MCF 10A (cell line): ENCODE data around the gene GLP2R. TPM values are rescaled to one million over a fixed set of nuclear protein-coding genes. Genes with fewer than 3 reads are reported as not detected.

Source experiments
- BruUV-seq: library from RNA; stranded (reverse); fragments of 400-500 nt; replicated peaks from 2 replicates; lab custom pipeline; 2021; lab: Mats Ljungman, UMichigan
- CTCF ChIA-PET: fragments of 300-600 bp; sonication (Branson Sonifier 250); formaldehyde crosslinking; extraction: SDS; loops from one replicate; lab custom pipeline; 2021; ENCODE audit warnings: antibody characterized with exemption, inconsistent platforms; lab: Yijun Ruan, JAX
- POLR2A ChIA-PET: fragments of 300-600, 350-650 bp; sonication (Branson Sonifier 250); formaldehyde crosslinking; extraction: SDS; loops from one replicate; lab custom pipeline; 2020; ENCODE audit warnings: antibody characterized with exemption, inconsistent platforms; lab: Yijun Ruan, JAX
- DNase-seq: peaks from one replicate; pipeline ENCODE4 v3.0.0-alpha.2; 2018; ENCODE audit not compliant: unreplicated experiment
- H3K27ac Mint-ChIP-seq: one replicate; pipeline ENCODE4 v1.8.0; 2022; ENCODE audit warnings: mild to moderate bottlenecking, low read depth, mixed read lengths; ENCODE audit not compliant: unreplicated experiment
- H3K27me3 Mint-ChIP-seq: one replicate; pipeline ENCODE4 v1.8.0; 2022; ENCODE audit warnings: mixed read lengths; ENCODE audit not compliant: insufficient read depth, unreplicated experiment
- H3K36me3 Mint-ChIP-seq: one replicate; pipeline ENCODE4 v1.8.0; 2022; ENCODE audit warnings: mild to moderate bottlenecking, moderate library complexity, mixed read lengths; ENCODE audit not compliant: insufficient read depth, unreplicated experiment
- H3K4me1 Mint-ChIP-seq: one replicate; pipeline ENCODE4 v1.8.0; 2022; ENCODE audit warnings: mixed read lengths; ENCODE audit not compliant: insufficient read depth, unreplicated experiment
- H3K4me3 Mint-ChIP-seq: one replicate; pipeline ENCODE4 v1.8.0; 2022; ENCODE audit warnings: mild to moderate bottlenecking, moderate library complexity, mixed read lengths; ENCODE audit not compliant: unreplicated experiment
- H3K9me3 Mint-ChIP-seq: one replicate; pipeline ENCODE4 v1.8.0; 2022; ENCODE audit warnings: mixed read lengths; ENCODE audit not compliant: unreplicated experiment
- intact Hi-C: fragments of 100-400 bp; cut with micrococcal nuclease; formaldehyde crosslinking; loops from 2 replicates; pipeline ENCODE4 v1.14.1; 2022
- total RNA-seq: library from RNA; stranded (reverse); gene quantifications from 2 replicates; pipeline ENCODE4 v1.2.3, GENCODE V29; 2022
- TF ChIP-seq, protein P1 (sequence below): fragments of 200-600 bp; IDR thresholded peaks from one replicate; pipeline ENCODE4 v1.8.0; 2022; ENCODE audit warnings: antibody characterized with exemption, mild to moderate bottlenecking; ENCODE audit not compliant: unreplicated experiment

Gene GLP2R
- total RNA-seq, 1 experiment from 2014 or later = 0.09 TPM

DNA sequence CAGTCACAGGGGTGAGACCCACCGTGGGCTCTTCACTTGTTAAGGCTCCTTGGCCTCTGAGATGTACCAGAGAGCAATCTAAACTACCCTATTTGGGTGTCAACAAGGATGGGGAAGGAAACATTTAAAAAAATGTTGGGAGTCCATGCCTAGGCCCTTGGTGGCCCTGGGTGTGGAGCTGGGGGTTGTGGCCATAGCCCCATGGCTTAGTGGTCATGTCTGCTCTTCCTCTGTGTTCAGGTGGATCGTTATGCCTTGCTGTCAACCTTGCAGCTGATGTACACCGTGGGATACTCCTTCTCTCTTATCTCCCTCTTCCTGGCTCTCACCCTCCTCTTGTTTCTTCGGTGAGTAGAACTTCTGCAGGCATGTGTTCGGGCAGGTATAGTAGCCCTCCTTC is 28.5 kb downstream of the GLP2R start:
- BruUV-seq = no TSS peak
- Mint-ChIP-seq H3K36me3 (no peaks in the 10 kb centered on the region), H3K27me3 (no peaks in the 10 kb centered on the region)

DNA sequence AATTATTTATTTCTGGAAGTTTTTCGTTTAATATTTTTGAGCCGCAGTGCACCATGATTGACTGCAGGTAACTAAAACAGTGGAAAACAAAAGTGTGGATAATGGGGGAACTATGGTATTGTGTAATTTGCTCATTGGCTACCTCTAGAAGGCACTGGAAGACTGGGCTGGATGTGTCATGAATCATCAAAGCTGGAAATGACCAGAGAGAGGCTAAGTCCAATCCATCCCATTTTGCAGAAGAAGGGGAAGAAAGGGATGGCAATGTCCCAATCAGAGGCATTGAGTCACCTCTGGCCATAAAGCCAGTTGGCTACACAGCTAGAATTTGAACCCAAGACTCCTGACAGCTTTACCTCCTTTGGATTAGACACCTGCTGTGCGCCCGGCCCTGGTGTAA is 29.3 kb downstream of the GLP2R start:
- POLR2A ChIA-PET = no interaction called here
- H3K36me3 Mint-ChIP-seq = no peaks in the 10 kb centered on the region
- no TSS peak for BruUV-seq
- CTCF ChIA-PET = interaction anchor here (0.6 kb wide), 1 partner anchor 1850 kb away, joined by 3 read pairs; no protein-coding TSS in a partner anchor
- DNase-seq = no peak
- peaks cover 12% of the 10 kb centered on the region for H3K9me3 Mint-ChIP-seq
- no peak overlapping the region for H3K27ac Mint-ChIP-seq
- TF ChIP-seq, protein P1, sequence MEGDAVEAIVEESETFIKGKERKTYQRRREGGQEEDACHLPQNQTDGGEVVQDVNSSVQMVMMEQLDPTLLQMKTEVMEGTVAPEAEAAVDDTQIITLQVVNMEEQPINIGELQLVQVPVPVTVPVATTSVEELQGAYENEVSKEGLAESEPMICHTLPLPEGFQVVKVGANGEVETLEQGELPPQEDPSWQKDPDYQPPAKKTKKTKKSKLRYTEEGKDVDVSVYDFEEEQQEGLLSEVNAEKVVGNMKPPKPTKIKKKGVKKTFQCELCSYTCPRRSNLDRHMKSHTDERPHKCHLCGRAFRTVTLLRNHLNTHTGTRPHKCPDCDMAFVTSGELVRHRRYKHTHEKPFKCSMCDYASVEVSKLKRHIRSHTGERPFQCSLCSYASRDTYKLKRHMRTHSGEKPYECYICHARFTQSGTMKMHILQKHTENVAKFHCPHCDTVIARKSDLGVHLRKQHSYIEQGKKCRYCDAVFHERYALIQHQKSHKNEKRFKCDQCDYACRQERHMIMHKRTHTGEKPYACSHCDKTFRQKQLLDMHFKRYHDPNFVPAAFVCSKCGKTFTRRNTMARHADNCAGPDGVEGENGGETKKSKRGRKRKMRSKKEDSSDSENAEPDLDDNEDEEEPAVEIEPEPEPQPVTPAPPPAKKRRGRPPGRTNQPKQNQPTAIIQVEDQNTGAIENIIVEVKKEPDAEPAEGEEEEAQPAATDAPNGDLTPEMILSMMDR = no peak
- H3K4me3 Mint-ChIP-seq = no peak overlapping the region
- H3K4me1 Mint-ChIP-seq = no peaks in the 10 kb centered on the region
- intact Hi-C loops = no loop called here
- H3K27me3 Mint-ChIP-seq = no peaks in the 10 kb centered on the region

More for the DNA sequence above, 28.5 kb downstream of the GLP2R start:
- H3K9me3 Mint-ChIP-seq = peaks cover 12% of the 10 kb centered on the region
- no peak overlapping the region for H3K27ac Mint-ChIP-seq
- POLR2A ChIA-PET = no interaction called here
- no peaks in the 10 kb centered on the region for H3K4me1 Mint-ChIP-seq
- CTCF ChIA-PET = no interaction called here
- no peak for DNase-seq
- TF ChIP-seq, protein P1 = no peak
- intact Hi-C loops = no loop called here
- H3K4me3 Mint-ChIP-seq = no peak overlapping the region

GRCh38 chr17:9859781-9860180 is 34.1 kb downstream of the GLP2R start:
- ChIA-PET POLR2A (no interaction called here), CTCF (interaction anchor here (0.6 kb wide), 1 partner anchor 9 kb away, joined by 4 read pairs; no protein-coding TSS in a partner anchor)
- no peaks in the 10 kb centered on the region for H3K36me3 Mint-ChIP-seq
- TF ChIP-seq, protein P1 = no peak
- no peak for DNase-seq
- no peaks in the 10 kb centered on the region for H3K27me3 Mint-ChIP-seq
- H3K9me3 Mint-ChIP-seq = peaks cover 19% of the 10 kb centered on the region
- intact Hi-C loops = no loop called here
- H3K4me3 Mint-ChIP-seq = no peak overlapping the region
- H3K4me1 Mint-ChIP-seq = no peaks in the 10 kb centered on the region
- no peak overlapping the region for H3K27ac Mint-ChIP-seq
- no TSS peak for BruUV-seq

- intact Hi-C loops = no loop called here
- DNase-seq = no peak
- CTCF ChIA-PET = interaction anchor here (0.6 kb wide), 1 partner anchor 623 kb away, joined by 4 read pairs; no protein-coding TSS in a partner anchor
- no peaks in the 10 kb centered on the region for H3K4me1 Mint-ChIP-seq
- no peak overlapping the region for H3K27ac Mint-ChIP-seq
- no peaks in the 10 kb centered on the region for H3K27me3 Mint-ChIP-seq
- POLR2A ChIA-PET = no interaction called here
- H3K36me3 Mint-ChIP-seq = no peaks in the 10 kb centered on the region
- no peak overlapping the region for H3K4me3 Mint-ChIP-seq
- TF ChIP-seq, protein P1 = no peak
- no TSS peak for BruUV-seq
- peaks cover 29% of the 10 kb centered on the region for H3K9me3 Mint-ChIP-seq
Observed at GRCh38 chr17:9860851-9861250, 35.1 kb downstream of the GLP2R start.
